Measurements from ENCODE around the gene GALNT3.

GALNT3 gene

DNA sequence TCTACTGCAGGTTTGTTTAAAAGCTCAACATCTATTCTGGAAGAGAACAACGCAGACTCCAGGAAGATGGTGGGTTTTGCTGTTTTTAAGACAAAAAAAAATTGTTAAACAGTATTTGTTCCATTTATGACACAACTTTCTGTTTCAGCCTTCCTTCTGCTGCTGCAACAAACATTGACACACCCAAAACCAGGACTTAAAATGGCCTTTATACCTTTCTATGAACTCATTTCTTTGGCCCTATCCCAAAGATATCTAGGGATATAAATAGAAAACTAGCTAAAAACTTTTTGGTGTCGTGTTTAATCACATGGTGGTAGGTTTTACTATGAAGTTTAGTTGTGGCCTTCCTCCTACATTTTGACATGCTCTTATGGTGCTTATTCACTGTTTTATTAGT, 964 bp upstream of the GALNT3 start:
- DNase-seq = no peak

DNA sequence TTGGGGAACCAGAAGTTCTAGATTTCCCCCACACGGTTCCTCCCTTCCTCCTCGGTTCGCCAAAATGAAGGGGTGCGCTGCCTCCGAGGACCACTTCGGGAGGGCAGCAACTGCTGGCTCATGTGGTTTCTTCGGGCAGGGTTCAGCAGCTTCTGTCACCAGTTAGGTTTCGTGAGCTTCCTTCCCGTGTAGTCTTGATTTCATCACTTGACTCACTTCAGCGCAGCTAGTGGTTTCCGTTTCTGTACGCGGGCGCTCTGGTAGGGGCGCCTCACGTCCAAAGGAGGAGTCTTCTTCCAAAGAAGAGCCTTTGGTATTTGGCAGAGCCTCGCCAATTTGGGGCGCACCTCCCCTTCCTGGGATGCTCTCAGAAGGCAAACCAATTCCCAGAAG, 485 bp upstream of the GALNT3 start:
- DNase-seq = peak; percentile 81

DNA sequence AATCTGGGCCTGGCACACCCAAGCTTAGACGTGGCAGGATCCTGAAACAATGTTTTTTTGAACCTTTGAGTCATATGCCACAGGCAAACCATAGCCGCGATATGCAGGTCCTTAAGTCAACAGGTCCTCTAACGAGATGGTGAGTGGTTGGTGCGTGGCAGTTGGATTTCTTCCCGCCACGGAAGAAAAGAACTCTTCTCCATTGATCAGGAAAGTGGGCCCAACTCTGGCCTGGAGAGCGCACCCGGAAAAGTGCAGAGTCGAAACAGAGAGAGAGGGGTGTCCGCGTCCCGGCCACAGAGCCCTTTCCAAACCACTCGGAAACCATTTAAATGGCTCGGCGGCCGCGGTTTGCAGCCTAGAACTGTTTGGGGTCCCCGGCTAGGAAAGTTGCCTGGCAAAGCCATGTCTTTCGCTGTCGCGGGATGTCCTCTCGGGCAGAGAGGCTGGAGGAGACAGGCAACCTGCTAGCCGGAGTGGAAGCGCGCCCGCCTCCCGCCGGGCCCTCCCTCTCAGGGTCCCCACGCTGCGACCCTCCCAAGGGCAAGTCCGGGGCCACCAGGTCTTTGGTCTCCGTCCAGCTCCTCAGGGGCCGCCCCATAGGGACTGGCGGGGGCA, 777 bp downstream of the GALNT3 start:
- DNase-seq = no peak

DNA sequence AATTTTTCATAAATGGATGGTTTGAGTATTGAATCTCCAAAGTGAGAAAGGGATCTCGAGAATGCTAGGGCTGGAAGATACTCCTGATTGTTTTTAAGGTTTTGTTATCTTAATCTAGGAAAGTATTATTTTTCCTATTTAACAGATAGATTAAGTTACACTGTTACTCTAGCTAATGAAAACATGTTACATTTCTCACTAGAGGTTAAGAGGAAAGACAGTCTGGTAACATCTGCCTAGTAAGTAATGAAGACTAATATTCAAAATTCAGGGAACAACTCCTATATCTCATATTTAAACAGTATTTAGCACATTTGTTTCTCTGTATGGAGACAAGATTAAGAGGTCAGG, 2.0 kb downstream of the GALNT3 start:
- DNase-seq = no peak

DNA sequence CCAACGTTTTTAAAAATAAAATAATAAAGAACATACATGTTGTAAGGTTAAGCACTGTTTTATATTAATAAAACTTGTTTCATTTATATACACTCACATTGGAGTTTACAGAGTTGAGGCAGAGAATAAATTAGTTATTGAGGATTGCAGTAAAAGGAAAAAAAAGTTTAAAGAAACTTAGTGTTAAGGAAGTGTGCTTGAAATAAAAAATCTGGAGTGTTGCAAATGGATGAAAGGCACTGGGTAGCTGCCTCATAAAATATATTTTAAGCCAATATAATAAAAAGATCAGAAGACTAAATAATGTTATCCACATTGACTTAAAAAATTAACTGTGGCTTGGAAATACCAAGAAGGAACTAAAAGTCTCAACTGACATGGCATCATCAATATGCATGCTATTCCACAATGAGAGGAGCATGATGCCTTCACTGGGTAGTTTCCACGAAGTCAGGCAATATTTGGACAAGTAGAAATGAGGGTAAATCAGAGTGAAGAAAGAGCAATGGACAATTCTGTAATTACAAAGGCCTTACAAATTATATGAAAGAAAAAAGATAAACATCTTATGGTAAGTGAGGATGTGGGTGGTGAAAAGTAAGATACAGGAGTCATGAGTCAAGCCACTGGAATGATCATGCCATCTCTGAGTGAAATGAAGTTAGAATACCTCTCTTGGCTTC, 2.5 kb downstream of the GALNT3 start:
- no peak for DNase-seq

DNA sequence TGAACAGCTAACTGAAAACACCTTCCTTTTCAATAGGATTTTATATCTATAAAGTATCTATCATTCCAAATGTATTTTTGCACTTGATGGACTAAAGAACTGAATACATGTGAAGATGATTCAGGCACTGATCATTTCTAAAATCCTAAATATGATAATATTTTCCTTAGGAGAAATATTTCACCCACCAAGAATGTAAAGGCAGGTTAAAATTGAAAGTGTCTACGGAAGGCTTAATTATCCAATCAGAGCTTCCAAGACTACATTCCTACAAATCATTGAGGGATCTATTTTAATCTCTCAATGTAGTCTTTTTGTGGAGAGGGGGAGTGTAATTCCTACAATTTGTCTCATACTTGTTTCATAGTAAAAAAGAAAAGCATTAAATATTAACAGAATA, 3.6 kb downstream of the GALNT3 start:
- DNase-seq = no peak

DNA sequence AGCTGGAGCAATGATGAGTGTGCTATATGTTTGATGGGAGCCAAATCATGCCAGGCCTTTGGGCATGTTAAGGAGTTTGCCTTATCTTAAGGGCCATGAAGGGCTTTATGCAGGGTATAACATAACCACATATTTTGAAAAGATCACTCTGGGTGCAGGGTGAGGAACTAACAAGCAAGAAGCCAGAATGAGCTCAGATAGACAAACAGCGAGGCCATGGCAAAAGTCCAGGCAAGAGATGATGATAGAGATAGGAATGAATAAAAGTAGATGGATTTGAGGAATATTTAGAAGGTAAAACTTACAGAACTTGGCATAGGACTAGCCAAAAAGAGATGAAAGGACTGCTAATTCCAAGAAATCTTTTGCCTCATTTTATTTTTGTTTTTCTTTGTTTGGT, 6.7 kb downstream of the GALNT3 start:
- no peak for DNase-seq

DNA sequence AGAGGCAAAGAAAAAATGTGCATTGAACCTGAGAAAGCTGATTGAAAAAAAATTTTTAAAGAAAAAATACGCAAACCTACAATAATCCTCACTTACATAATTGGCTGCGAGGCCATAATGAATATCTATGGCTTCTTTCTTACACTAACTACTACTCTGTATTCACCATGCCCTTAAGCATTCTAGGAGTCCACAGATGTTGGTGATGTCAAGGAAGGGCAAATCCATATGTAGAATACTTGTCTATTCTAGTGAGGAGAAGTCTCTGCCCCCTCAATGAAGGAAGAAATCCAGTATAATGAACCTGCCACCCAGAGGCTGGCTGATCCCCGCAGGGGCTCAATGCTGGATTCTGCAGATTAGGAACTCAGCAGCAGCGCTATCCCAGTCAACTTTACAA, 14.3 kb downstream of the GALNT3 start:
- DNase-seq = no peak

DNA sequence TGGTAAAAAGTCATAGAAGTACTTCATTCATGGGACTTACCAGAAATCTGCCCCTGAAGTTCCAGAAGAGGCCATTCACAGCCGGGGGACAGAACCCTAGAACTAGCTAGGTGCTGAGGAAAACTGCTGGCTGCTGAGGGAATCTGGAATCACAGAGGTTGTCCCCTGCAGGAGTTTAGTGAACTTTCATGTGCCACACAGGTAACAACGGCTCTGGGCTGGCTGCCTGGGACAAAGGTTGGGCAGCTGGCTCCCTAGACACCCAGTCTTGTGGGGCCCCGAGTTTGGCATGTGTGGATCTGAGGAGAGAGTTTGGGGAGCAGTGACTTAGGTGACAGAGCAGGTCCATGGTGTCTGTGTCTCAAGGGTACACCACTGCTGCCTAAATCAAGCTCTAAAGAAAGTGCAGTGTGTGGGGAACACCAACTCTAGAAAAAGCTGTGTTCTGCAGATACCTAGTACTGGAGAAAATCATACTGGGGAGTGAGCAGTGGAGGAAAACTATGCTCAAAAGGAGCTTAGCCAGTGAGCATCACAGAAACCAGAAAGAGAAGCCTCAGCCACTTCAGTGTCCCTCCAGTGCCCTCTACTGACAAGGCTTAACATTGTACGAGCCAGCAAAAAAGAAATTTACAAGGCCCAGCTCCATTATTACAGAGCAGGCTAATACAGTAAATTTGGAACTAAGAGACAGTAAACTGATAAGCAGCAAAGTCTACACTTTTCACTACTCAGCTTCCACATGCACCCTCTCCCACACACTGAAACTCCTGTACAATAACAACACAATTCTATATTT, 15.2 kb downstream of the GALNT3 start:
- DNase-seq = no peak

DNA sequence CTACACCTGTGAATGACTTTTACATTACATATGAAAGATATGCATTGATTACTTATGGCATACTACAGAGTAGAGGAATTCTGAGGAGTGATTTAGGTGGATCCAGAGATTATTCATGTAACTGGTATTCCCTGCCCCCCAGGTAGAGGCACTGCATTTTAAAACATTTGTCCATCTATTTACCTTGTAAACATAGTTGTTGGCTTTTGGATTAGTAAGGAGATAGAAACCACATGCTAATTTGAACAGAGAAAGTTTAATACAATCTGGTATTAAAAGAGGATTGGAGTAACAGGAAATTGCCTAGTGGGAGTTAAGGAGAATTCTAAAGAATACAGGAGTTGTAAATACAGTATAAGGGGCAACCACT, 15.9 kb downstream of the GALNT3 start:
- no peak for DNase-seq

DNA sequence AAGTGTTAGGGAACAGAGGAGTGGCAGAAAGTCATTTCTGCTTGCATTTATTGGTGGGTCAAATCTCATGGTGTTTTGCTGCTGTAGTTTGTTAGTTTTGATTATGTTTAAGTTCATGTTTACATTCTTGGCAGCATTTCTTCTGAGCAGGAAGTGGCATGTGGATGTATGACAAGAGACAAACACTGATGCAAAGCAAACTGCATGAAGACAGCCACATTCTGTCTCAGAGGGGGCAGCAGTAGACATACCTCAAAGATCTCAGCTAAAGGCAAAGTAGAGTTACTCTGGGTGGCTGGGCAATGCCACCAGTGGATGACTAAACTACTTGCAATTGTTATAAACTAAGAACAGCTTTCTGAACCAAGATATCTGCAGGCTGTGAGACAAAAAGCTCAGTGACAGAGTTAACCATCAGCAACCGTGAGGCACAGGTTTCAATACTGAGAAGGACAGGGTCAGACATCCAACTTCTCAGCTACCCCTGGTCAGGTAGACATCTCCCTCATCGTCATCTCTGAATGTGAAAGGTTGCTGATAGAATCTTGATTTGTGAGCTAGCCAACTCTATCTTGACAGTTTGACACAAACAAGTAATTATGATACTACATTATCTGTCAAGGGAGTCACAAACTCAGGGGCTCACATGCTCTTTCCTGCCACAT, 16.4 kb downstream of the GALNT3 start:
- no peak for DNase-seq

DNA sequence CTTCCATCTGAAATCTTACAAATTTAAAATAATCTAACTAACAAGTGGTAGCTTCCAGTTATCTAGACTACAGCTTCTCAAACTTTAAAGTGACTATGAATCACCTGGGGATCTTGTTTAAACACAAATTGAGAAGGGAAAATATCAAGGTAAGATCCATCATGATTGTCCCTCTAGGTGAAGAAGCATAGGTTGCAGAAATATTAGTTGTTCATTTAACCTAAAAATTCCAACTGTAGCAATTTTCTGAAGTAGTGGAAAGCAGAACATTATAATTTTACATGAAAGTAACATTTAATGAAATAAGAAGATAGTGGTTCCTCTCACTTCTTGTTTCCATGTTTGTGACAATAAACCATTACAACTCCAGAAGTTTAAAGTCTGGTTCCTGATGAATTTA, 17.3 kb downstream of the GALNT3 start:
- no peak for DNase-seq

DNA sequence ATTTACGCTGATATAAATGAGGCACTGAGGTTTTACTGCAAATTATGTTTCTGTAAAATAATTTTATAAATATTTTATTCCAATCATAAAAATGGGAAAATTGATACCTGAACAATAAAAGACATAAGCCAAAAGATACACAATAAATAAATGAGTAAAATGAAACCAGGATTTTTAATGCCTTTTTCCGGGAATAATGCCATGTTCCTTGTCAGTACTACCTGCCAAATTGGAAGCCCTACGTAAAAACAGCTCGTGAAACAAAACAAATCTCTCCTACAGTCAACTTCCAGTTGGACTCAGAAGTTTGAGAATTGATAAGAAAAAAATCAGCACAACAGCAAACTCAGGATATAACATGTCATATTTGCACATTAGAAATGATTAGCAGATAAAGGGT, 18.0 kb downstream of the GALNT3 start:
- no peak for DNase-seq

DNA sequence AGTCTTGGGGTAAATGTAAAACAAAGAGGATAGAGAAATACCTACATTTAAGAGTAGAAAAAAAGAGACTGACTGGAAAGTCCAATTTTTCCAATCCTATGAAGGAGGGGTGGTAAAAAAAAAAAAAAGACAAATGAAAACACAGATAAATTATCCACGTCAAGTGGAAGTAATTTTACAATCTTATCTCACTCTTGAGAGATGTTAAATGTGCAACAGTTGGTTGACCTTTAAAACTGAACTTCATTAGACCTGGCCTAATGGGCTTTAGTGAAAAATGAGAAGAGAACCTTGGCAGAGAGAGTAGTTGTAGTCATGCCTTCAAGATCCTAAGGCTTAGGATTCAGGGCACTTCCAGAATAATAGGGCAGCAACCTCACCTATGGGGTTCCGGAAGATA, 20.4 kb downstream of the GALNT3 start:
- no peak for DNase-seq

DNA sequence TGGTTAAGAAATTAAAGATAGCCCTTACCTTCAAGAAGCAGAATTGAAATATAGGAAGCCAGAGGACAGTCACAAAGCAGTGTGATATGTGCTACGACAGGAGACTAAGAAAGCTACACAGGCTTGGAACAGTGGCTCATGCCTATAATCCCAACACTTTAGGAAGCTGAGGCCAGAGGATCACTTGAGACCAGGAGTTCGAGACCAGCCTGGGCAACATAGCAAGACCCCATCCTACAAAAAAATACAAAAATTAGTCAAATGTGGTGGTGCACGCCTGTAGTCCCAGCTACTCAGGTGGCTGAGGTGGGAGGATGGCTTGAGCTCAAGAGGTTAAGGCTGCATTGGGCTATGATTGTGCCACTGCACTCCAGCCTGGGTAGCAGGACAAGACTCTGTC, 21.9 kb downstream of the GALNT3 start:
- no peak for DNase-seq

DNA sequence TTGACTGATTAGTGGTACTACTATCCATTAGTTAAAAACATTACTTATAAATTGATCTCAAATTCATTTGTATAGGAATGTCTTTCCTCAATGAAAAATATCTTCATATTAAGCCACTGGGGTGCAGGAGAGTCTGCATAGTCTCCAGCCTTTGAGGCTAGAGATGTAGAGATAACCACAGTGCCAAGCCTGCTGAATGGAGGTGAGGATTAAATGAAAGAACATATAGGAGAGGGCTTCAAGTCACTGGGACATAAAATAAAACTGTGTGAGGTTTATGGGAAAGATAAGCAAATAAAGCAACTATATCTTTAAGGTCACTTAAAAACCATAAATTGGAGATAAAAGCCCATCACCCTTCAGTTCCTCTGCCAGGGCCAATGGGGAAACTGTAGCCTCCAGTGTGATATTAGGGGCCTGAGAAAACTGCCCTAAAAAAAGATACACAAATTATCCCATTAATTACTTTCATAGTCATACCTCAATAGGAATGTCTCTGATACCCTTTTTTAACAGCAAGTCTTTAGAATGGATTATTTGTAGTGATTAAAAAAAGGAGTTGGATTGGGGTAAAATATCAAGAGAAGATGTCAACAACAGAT, 27.6 kb downstream of the GALNT3 start:
- DNase-seq = no peak

DNA sequence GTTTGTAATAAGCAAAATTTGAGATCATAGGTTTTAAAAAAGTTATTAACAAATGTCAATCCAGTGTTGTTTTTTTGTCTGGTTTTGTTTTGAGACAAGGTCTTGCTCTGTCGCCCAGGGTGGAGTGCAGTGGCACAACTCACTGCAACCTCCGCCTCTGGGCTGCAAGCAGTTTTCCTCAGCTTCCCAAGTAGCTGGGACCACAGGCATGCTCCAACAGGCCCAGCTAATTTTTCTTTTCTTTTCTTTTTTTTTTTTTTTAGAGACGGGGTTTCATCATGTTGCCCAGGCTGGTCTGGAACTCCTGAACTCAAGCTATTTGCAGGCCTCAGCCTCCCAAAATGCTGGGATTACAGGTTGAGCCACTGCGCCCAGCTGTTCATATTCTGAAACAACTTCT, 31.3 kb downstream of the GALNT3 start:
- DNase-seq = no peak

DNA sequence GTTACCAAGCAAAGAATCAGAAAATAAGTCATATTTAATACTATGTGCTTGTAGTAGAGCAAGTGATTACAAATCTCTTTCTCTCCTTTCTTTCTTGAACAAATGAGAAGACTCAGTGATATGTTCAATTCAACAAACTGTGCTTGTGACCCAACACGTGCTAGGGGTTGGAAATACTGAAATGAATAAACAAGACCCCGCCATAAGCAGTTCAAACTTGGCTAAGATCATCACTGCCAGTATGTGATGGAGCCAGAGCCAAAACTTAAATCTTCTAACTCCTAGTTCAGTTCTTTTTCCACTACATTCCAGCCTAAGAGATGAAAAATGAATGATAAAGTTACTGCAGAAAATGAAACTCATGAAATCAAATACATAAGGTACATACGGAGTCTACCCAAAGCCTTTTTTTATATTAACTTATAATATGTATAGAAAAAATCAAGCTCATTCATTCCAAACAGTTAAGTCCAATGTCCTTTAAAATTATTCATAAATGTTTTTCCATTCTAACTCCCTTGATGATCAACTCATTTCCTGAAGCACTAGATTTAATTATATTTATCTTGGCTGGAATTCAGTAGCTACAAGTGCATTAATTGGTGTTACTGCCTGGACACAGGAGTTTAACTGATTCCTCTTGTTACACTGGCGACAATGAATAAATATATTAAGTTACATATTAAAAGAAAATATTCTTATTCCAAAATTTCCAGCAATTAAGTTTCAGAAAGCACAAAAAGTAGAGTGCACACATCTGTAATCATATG, 36.0 kb downstream of the GALNT3 start:
- no peak for DNase-seq

DNA sequence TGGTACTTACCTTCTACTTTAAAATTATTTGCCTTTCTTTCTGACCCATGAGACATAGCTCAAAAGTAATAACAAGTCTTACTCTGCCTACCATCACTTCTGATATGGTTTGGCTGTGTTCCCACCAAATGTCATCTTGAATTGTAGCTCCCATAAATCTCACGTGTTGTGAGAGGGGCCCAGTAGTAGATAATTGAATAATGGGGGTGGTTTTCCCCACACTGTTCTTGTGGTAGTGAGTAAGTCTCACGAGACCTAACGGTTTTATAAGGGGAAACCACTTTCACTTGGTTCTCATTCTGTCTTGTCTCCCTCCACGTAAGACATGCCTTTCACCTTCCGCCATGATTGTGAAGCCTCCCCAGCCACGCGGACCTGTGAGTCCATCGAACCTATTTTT, 47.5 kb downstream of the GALNT3 start:
- no peak for DNase-seq

DNA sequence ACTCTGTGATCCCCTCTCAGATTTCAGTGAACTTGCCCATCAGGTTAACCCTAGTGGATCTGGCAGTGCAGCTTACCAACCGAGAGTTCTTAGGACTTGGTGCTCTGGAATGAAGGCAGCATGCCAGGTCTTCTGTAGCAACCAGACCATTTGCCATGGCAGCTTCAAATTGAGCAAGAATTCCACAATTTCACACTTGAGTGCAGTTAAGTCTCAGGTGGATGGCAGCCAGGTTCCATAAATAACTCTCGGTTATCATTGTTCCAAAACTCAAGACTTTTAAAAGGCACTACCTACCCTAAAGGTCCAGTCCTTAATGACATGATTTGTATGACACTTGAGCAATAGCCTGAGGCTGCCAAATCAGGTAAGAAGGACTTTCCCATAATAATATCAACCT, 48.1 kb downstream of the GALNT3 start:
- no peak for DNase-seq

DNA sequence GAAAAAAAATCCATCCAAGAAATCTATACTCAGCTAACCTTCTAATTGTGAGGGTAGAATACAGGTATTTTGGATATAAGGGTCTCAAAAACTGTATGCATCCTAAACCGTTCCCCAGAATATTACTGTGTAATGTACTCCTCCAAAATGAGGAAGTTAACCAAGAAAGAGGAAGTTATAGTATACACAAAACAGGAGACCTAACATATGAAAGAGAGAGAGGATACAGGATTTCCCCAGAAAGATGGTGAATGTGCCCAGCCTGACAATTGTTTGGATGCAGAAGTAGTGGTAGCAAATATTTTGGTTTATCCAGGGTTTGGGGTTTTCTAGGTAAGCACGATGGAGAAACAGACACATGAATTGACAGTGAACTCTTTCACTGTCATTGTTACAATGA, 50.6 kb downstream of the GALNT3 start:
- peak; percentile 14 for DNase-seq

DNA sequence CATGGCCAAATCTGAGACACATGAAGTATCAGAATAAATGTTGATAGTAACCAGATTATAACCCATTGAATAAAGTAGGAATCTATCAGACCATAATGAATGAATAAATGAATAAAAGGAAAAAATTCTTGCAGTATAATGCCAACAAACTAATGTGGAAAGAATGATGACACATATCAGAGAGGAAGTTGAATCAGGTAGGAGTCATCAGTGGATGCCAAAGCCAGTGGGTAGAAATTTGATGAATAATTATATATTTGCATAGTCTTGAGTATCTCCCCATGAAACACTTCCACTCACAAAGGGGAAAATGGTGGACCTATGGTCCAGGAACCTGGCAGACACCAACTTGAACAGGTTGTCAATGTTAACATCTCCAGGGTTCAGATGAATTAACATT, 68.6 kb downstream of the GALNT3 start:
- no peak for DNase-seq

DNA sequence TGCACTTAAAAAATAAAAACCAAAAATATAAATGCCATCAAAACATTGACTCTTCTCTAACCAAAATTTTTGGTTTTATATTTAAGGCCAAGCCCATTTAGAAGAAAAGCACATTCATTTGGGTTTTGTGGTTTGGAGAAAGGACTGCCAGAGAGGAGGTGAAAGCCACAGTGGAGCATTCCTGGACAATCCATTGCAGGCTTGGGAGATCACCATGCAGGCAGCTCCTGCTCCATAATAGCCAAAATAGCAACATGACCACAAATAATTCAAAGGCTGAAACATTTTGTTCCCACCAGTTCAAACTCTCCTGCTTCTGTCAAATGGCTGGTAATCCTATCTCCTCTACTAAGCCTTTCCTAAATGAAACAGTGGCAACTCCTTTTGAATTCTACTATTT, 73.5 kb downstream of the GALNT3 start:
- DNase-seq = no peak

All from KG1 (cell line).